ACC112 (cell line): ENCODE data around the gene MED28.
A peak's percentile ranks its signal among the peaks of the same experiment; 100 is the strongest.

Source experiments
- H2AFZ ChIP-seq: fragments of 200-600 bp; sonication (generic); one replicate; pipeline ENCODE4 v1.6.0; 2017; ENCODE audit warnings: antibody characterized with exemption, low read length; ENCODE audit not compliant: unreplicated experiment
- H3K27ac ChIP-seq: fragments of 200-600 bp; sonication (generic); 2 replicates; pipeline ENCODE4 v1.5.1; 2014; ENCODE audit warnings: low read depth, mild to moderate bottlenecking, antibody characterized with exemption, low read length, moderate library complexity
- H3K27me3 ChIP-seq: fragments of 200-600 bp; sonication (generic); 2 replicates; pipeline ENCODE4 v1.6.1; 2014; ENCODE audit warnings: mild to moderate bottlenecking, antibody characterized with exemption, low read length, moderate library complexity, mixed read lengths; ENCODE audit not compliant: insufficient read depth
- H3K36me3 ChIP-seq: fragments of 200-600 bp; sonication (generic); 2 replicates; pipeline ENCODE4 v1.6.1; 2016; ENCODE audit warnings: mild to moderate bottlenecking, antibody characterized with exemption, low read length, moderate library complexity, mixed read lengths; ENCODE audit not compliant: insufficient read depth
- H3K4me1 ChIP-seq: fragments of 200-600 bp; sonication (generic); one replicate; pipeline ENCODE4 v1.6.1; 2016; ENCODE audit warnings: low read length, mixed read lengths; ENCODE audit not compliant: insufficient read depth, unreplicated experiment, control insufficient read depth
- H3K4me3 ChIP-seq: fragments of 200-600 bp; sonication (generic); 2 replicates; pipeline ENCODE4 v1.5.1; 2014; ENCODE audit warnings: mild to moderate bottlenecking, low read depth, low read length
- H3K79me2 ChIP-seq: fragments of 200-600 bp; sonication (generic); one replicate; pipeline ENCODE4 v1.6.0; 2016; ENCODE audit warnings: low read length; ENCODE audit not compliant: control insufficient read depth, unreplicated experiment, insufficient read depth

Gene MED28

DNA sequence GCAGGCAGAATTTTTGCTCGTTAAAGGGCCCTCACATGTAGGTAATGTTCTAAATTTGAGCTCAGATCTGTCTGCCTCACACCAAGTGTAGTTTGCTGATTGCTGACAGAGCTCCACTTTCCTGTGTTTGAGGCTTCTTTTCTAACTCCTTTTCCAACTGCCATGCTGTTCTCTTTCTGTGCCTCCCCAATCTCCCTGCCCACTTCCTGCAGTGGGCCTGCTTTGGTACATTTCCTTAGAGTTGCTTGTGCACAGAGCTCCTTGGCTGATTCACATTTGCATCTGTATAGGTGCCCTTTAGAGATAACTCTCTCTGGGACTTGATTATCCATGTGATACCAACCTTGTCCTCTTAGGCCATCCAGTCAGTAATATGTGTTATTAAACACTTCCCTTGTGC is 4.5 kb downstream of the MED28 start:
- no peaks in the 10 kb centered on the region for H3K27me3 ChIP-seq
- H3K4me1 ChIP-seq, result peaks cover 40% of the 10 kb centered on the region
- peak overlapping the region; percentile 95 for H3K27ac ChIP-seq
- no peak overlapping the region for H2AFZ ChIP-seq
- H3K36me3 ChIP-seq, result peaks cover 41% of the 10 kb centered on the region
- H3K4me3 ChIP-seq, result peak overlapping the region; percentile 49
- H3K79me2 ChIP-seq, result peaks cover 75% of the 10 kb centered on the region

DNA sequence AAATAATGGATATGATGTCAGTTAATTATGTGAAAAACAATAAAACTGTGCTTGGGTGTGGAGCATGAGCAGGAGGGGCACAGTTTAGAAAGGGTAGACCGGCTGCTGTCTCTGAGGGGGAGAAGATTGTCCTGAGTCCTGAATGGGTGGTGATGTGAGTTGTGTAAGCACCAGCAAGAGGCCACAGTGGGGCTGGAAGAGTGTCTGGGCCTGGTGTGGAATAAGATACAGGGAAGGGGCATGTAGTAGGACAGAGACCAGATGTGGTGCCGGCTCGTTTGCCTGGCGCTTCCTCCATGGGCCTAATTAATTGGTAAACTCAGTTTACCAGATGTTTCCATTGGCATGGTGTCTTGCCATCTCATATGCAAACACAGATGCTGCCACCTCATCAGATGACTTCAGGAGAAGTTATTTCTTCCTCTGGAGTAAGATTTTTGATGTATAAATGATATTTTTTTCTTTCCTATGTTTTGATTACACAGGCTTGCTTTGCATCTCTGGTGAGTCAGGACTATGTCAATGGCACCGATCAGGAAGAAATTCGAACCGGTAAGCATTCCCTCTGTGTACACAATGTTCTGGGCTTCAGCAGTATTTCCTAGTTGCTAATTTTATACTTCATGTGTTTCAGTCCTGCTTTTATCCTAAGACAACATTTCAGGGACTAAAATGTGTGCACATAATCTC is 5.1 kb downstream of the MED28 start:
- Histone ChIP-seq H3K27me3 (no peaks in the 10 kb centered on the region), H3K4me3 (peak overlapping the region; percentile 49), H3K36me3 (peaks cover 47% of the 10 kb centered on the region), H3K4me1 (peaks cover 40% of the 10 kb centered on the region), H3K27ac (peak overlapping the region; percentile 95), H2AFZ (no peak overlapping the region), H3K79me2 (peaks cover 80% of the 10 kb centered on the region)

DNA sequence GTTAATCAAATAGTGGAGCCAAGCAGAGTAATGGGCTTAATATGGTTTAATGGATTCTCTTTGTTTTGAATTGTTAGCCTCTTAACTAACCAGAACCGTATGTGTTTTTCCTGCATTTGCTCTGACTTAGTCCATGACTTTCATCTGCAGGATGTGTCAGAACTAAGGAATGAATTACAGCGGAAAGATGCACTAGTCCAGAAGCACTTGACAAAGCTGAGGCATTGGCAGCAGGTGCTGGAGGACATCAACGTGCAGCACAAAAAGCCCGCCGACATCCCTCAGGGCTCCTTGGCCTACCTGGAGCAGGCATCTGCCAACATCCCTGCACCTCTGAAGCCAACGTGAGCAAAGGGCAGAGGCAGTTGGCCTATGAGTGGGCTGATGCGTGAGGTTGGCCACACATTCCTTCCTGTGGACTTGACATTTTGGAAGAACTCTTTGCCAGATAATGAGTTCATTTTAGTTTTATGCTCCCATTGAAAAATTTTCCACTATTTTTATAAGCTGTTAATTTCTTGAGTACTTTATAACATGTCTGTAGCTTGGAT is 9.1 kb downstream of the MED28 start:
- Histone ChIP-seq H3K36me3 (peaks cover 60% of the 10 kb centered on the region), H3K27ac (no peak overlapping the region), H3K27me3 (no peaks in the 10 kb centered on the region), H3K4me1 (peaks cover 19% of the 10 kb centered on the region), H2AFZ (no peak overlapping the region), H3K79me2 (peaks cover 53% of the 10 kb centered on the region), H3K4me3 (no peak overlapping the region)

DNA sequence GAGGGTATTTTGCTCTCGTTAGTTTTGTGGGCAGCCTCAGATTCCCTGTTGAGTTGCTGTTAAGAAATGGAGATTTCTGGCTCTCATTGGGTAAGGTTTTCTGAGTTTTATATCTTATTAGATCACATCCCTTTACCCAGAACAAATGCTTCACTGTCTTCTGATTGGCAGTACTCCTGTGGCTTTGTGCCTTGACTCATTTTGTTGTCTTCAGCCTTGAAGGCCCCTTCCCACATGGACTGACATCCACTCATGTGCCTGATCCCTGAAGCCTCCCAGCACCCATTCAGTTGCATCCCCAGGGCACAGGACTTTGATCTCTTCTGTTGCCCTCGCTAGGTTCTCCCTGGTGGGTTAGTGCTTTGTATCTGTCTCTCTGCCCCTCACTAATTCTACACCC is 10.4 kb downstream of the MED28 start:
- H3K27ac ChIP-seq, result no peak overlapping the region
- no peaks in the 10 kb centered on the region for H3K27me3 ChIP-seq
- peaks cover 60% of the 10 kb centered on the region for H3K36me3 ChIP-seq
- no peak overlapping the region for H3K4me3 ChIP-seq
- no peak overlapping the region for H2AFZ ChIP-seq
- peaks cover 8% of the 10 kb centered on the region for H3K4me1 ChIP-seq
- peaks cover 46% of the 10 kb centered on the region for H3K79me2 ChIP-seq

DNA sequence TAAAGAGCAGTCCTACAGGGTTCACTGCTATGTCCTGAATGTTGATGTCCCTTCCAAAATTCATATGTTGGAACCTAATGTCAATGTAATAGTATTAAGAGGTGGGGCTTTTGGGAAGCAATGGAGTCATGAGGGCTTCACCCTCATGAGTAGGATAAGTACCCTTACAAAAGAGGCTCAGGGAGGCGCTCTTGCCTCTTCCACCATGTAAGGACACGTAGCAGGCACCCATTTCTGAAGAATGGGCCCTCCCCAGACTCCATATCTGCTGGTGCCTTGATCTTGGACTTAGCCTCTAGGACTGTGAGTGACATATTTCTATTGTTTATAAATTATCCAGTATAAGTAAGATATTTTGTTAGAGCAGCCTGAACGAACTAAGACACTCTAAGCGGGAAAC is 15.8 kb downstream of the MED28 start:
- Histone ChIP-seq H3K27me3 (no peaks in the 10 kb centered on the region), H3K27ac (no peak overlapping the region), H3K36me3 (peaks cover 30% of the 10 kb centered on the region), H2AFZ (no peak overlapping the region), H3K4me1 (no peaks in the 10 kb centered on the region), H3K4me3 (no peak overlapping the region), H3K79me2 (peaks cover 9% of the 10 kb centered on the region)

DNA sequence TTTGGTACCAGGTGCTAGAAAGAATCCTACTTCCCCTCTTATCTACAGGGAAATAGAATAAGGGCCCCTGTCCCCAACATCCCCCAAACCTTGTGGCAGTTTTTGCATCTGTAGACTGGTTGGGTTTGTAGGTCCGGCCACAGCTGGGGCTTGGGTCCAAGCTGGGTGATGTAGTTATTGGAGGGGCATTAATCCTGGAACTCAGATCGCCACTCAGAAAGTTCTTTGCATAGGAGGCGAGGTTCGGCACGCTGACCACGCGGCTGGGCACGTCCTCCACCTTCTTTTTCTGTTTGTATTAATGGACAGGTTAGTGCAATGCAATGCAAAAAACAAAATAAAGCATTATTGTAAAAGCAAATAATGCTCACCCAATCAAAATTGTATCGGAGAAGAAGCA is 19.2 kb downstream of the MED28 start:
- H3K27ac ChIP-seq, result no peak overlapping the region
- H3K27me3 ChIP-seq, result no peaks in the 10 kb centered on the region
- no peaks in the 10 kb centered on the region for H3K4me1 ChIP-seq
- peaks cover 15% of the 10 kb centered on the region for H3K36me3 ChIP-seq
- H3K79me2 ChIP-seq, result peaks cover under 1% of the 10 kb centered on the region
- no peak overlapping the region for H2AFZ ChIP-seq
- no peak overlapping the region for H3K4me3 ChIP-seq

DNA sequence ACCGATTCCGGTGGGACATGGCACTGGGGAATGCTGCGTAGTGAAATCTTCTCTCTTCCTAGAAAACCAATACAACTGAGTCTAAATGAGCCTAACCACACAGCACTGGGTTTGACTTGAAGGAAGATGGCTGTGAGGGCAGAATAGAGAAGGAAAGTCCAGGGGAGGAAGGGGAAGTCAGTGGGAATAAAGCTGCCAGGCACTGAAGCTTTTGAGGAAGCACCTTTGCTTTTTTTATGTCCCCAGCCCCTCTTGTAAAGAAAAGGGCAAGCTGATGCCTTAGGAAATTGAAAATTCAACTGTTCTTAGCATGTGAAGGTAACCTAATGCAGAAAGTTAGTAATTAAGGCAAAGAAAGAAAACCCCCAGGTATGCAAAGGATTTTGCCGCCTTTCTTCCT is 20.6 kb downstream of the MED28 start:
- Histone ChIP-seq H2AFZ (no peak overlapping the region), H3K4me3 (no peak overlapping the region), H3K27me3 (no peaks in the 10 kb centered on the region), H3K36me3 (peaks cover 15% of the 10 kb centered on the region), H3K4me1 (no peaks in the 10 kb centered on the region), H3K27ac (no peak overlapping the region), H3K79me2 (no peaks in the 10 kb centered on the region)

DNA sequence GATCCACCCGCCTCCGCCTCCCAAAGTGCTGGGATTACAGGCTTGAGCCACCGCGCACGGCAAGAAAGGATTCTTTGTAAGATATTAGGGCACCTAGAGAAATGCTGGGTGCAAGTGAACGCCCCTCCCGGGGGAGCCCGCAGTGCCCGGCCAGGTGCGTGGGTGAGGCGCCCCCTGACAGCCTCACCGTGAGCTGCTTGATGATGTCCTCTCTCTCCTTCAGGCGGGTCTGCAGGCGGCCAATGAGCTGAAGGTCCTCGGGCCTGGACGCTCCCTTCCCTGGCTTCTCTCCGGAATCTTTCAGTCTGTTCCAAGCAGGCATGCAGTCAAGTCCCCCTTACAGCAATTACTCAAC is 21.9 kb downstream of the MED28 start:
- Histone ChIP-seq H3K4me3 (no peak overlapping the region), H3K4me1 (no peaks in the 10 kb centered on the region), H3K27ac (no peak overlapping the region), H2AFZ (no peak overlapping the region), H3K36me3 (peaks cover 5% of the 10 kb centered on the region), H3K27me3 (no peaks in the 10 kb centered on the region), H3K79me2 (no peaks in the 10 kb centered on the region)

DNA sequence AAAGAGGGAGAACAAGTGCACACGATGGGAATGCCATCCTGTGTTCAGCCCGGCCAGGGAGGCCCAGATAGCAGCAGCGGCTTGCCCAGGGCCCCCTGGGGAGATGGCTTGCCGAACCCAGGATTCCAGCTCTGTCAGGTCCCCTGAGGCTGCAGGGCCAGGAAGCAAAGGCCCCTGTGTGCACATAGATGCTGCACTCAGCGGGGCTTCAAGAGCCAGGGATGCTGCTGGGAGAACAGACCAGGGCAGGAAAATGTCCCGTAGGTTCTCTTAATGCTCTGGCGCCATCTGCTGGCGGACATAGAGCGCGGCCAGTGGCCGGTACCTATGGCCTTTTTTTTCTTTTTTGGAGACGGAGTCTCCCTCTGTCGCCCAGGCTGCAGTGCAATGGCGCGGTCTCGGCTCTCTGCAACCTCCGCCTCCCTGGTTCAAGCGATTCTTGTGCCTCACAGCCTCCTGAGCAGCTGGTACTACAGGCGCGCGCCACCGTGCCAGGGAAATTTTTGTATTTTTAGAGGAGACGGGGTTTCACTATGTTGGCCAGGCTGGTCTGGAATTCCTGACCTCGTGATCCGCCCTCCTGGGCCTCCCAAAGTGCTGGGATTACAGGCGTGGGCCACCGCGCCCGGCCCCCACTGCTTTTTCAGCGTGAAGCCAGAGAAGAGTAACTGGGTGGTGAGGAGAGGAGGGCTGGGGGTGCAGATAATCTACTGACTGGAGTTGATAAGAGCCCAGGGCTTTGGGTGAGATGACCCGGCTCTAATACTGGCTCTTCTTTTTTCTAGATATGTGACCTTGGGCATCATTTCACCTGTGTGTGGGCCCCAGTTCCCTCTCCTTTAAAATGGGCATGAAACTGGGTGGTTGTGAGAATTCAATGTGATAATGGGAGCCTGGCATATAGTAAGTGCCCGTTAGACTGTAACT is 22.5 kb downstream of the MED28 start:
- Histone ChIP-seq H3K4me3 (no peak overlapping the region), H3K4me1 (no peaks in the 10 kb centered on the region), H3K27me3 (no peaks in the 10 kb centered on the region), H3K36me3 (no peaks in the 10 kb centered on the region; the same call in 1 of the 2 replicates), H2AFZ (no peak overlapping the region), H3K79me2 (no peaks in the 10 kb centered on the region), H3K27ac (no peak overlapping the region)

DNA sequence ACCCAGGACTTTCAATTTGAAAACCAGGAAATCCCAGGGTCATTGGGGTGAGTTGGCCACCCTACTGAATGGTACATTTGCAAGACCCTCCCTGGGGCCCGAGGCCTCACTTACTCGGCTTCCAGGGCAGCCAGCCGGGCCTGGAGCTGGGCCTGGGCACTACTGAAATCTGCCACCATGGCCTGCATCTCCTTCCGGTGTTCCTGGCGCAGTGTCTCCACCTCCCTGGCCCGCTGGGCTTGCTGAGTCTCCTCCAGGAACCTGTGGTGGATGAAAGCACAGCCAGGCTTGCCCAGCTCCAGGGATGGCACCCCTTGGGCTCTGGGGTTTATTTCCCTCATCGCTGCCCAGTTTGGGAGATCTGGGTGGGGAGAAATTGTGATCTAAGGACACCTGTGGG is 24.7 kb downstream of the MED28 start:
- Histone ChIP-seq H3K4me1 (no peaks in the 10 kb centered on the region), H3K27ac (no peak overlapping the region), H3K36me3 (0 out of 2 replicates have a peak, but pooled peaks cover 4% of the 10 kb centered on the region), H3K79me2 (no peaks in the 10 kb centered on the region), H3K4me3 (no peak overlapping the region), H2AFZ (no peak overlapping the region), H3K27me3 (no peaks in the 10 kb centered on the region)
